GM23338 (cell line): ENCODE measurements around the gene TM7SF2. TPM values are rescaled to one million over a fixed set of nuclear protein-coding genes. Genes with fewer than 3 reads are reported as not detected.

Experiments
- ATAC-seq: fragments of 200-7000 bp; cut with Tn5 transposase; 3 replicates; pipeline ENCODE4 v1.9.1; 2020
- DNase-seq: peaks from one replicate; pipeline ENCODE4 v3.0.0-alpha.2; 2015; ENCODE audit warnings: low spot score
- H2AFZ ChIP-seq: fragments of 200-600 bp; sonication (generic); 2 replicates; pipeline ENCODE4 v1.8.0; 2016; ENCODE audit warnings: antibody characterized with exemption, mild to moderate bottlenecking, moderate library complexity
- H3F3A ChIP-seq: fragments of 200-600 bp; sonication (generic); replicated peaks from 2 replicates; pipeline ENCODE4 v1.8.0; 2017; ENCODE audit warnings: antibody characterized with exemption, mixed run types, low read depth
- H3K27ac ChIP-seq: fragments of 200-600 bp; sonication (generic); 2 replicates; pipeline ENCODE4 v1.6.1; 2016; ENCODE audit warnings: low read depth
- H3K27me3 ChIP-seq: fragments of 200-600 bp; sonication (generic); 2 replicates; pipeline ENCODE4 v1.8.0; 2016; ENCODE audit warnings: mild to moderate bottlenecking, mixed run types, moderate library complexity; ENCODE audit not compliant: insufficient read depth
- H3K36me3 ChIP-seq: fragments of 200-600 bp; sonication (generic); 2 replicates; pipeline ENCODE4 v1.8.0; 2016; ENCODE audit warnings: mild to moderate bottlenecking; ENCODE audit not compliant: insufficient read depth
- H3K4me1 ChIP-seq: fragments of 200-600 bp; sonication (generic); 2 replicates; pipeline ENCODE4 v1.8.0; 2016; ENCODE audit warnings: mild to moderate bottlenecking, moderate library complexity; ENCODE audit not compliant: insufficient read depth
- H3K4me2 ChIP-seq: fragments of 200-600 bp; sonication (generic); 2 replicates; pipeline ENCODE4 v1.7.1; 2017; ENCODE audit warnings: mixed run types
- H3K4me3 ChIP-seq: fragments of 200-600 bp; sonication (generic); 2 replicates; pipeline ENCODE4 v1.6.1; 2016; ENCODE audit warnings: mixed run types
- H3K79me2 ChIP-seq: fragments of 200-600 bp; sonication (generic); replicated peaks from 2 replicates; pipeline ENCODE4 v1.8.0; 2017; ENCODE audit warnings: mild to moderate bottlenecking; ENCODE audit not compliant: insufficient read depth
- H3K9me2 ChIP-seq: fragments of 200-600 bp; sonication (generic); 2 replicates; pipeline ENCODE4 v1.8.0; 2017; ENCODE audit not compliant: insufficient read depth
- H4K20me1 ChIP-seq: fragments of 200-600 bp; sonication (generic); replicated peaks from 2 replicates; pipeline ENCODE4 v1.8.0; 2017; ENCODE audit warnings: mild to moderate bottlenecking; ENCODE audit not compliant: insufficient read depth
- H3K27ac Mint-ChIP-seq: 2 replicates; pipeline ENCODE4 v1.8.0; 2020; ENCODE audit warnings: inconsistent platforms, mild to moderate bottlenecking, moderate library complexity, mixed read lengths
- H3K27me3 Mint-ChIP-seq: 3 replicates; pipeline ENCODE4 v1.8.0; 2022; ENCODE audit warnings: low read depth, mild to moderate bottlenecking, moderate library complexity, mixed read lengths, inconsistent platforms; ENCODE audit not compliant: insufficient read depth, poor library complexity
- H3K36me3 Mint-ChIP-seq: 3 replicates; pipeline ENCODE4 v1.8.0; 2021; ENCODE audit warnings: low read depth, mild to moderate bottlenecking, inconsistent platforms, moderate library complexity, mixed read lengths
- H3K4me1 Mint-ChIP-seq: 3 replicates; pipeline ENCODE4 v1.8.0; 2020; ENCODE audit warnings: mild to moderate bottlenecking, inconsistent platforms, mixed read lengths
- H3K4me3 Mint-ChIP-seq: 3 replicates; pipeline ENCODE4 v1.8.0; 2021; ENCODE audit warnings: moderate library complexity, mild to moderate bottlenecking, inconsistent platforms, mixed read lengths
- H3K9me3 Mint-ChIP-seq: 3 replicates; pipeline ENCODE4 v1.8.0; 2020; ENCODE audit warnings: moderate library complexity, mild to moderate bottlenecking, inconsistent platforms, mixed read lengths
- CREB1 ChIP-seq: fragments of 250-450 bp; sonication (Bioruptor Pico); IDR thresholded peaks from 2 replicates; pipeline ENCODE4 v1.5.0; 2020; ENCODE audit warnings: low read depth, mild to moderate bottlenecking, moderate library complexity
- CTCF ChIP-seq, 2 experiments: fragments of 200-600 bp in 1 of 2; sonication (generic) in 1 of 2; conservative IDR thresholded peaks; 2 replicates each; pipeline versions ENCODE4 v1.5.1 to v1.6.1; 2016 to 2017; ENCODE audit warnings: antibody characterized with exemption in 2 of 2, low read depth in 2 of 2, mild to moderate bottlenecking in 2 of 2, moderate library complexity in 1 of 2
- ETS1 ChIP-seq: IDR thresholded peaks from 2 replicates; pipeline ENCODE4 v1.6.1; 2016; ENCODE audit warnings: antibody characterized with exemption
- EZH2 ChIP-seq: fragments of 200-600 bp; sonication (generic); IDR thresholded peaks from one replicate; pipeline ENCODE4 v1.8.0; 2017; ENCODE audit warnings: antibody characterized with exemption, mild to moderate bottlenecking, low read depth; ENCODE audit not compliant: unreplicated experiment
- EZH2phosphoT487 ChIP-seq: fragments of 200-600 bp; sonication (generic); IDR thresholded peaks from one replicate; pipeline ENCODE4 v1.8.1; 2018; ENCODE audit warnings: antibody characterized with exemption; ENCODE audit not compliant: unreplicated experiment
- JUNB ChIP-seq: IDR thresholded peaks from one replicate; pipeline ENCODE4 v1.6.1; 2016; ENCODE audit warnings: antibody characterized with exemption; ENCODE audit not compliant: unreplicated experiment
- NANOG ChIP-seq: IDR thresholded peaks from 2 replicates; pipeline ENCODE4 v1.6.1; 2016; ENCODE audit warnings: antibody characterized with exemption, borderline replicate concordance
- POLR2AphosphoS5 ChIP-seq: IDR thresholded peaks from 2 replicates; pipeline ENCODE4 v1.6.1; 2016; ENCODE audit warnings: antibody characterized with exemption, low read depth
- REST ChIP-seq: IDR thresholded peaks from one replicate; pipeline ENCODE4 v1.6.1; 2018; ENCODE audit warnings: antibody characterized with exemption; ENCODE audit not compliant: unreplicated experiment
- STAT1 ChIP-seq: IDR thresholded peaks from one replicate; pipeline ENCODE4 v1.6.1; 2016; ENCODE audit warnings: antibody characterized with exemption; ENCODE audit not compliant: unreplicated experiment
- ZNF114 ChIP-seq: fragments of 250-450 bp; sonication (Bioruptor Pico); IDR thresholded peaks from 2 replicates; pipeline ENCODE4 v1.5.0; 2020; ENCODE audit warnings: mild to moderate bottlenecking, moderate library complexity
- ZNF331 ChIP-seq: fragments of 250-450 bp; sonication (Bioruptor Pico); IDR thresholded peaks from 2 replicates; pipeline ENCODE4 v1.5.0; 2020; ENCODE audit warnings: low read depth, mild to moderate bottlenecking, moderate library complexity
- ZNF462 ChIP-seq: fragments of 250-450 bp; sonication (Bioruptor Pico); IDR thresholded peaks from 2 replicates; pipeline ENCODE4 v1.5.0; 2020; ENCODE audit warnings: mild to moderate bottlenecking, moderate library complexity
- polyA plus RNA-seq: library from polyadenylated mRNA; unstranded; fragments of >200 nt; fragmentation: Nextera tagmentation; extraction: Ambion mirVana; gene quantifications from 2 replicates; pipeline ENCODE4 v1.2.1, GENCODE V29; 2016
- total RNA-seq: library from RNA; depleted of rRNA; stranded (reverse); fragments of >200 nt; shearing (Covaris generic); gene quantifications from 2 replicates; pipeline ENCODE4 v1.2.3, GENCODE V29; 2014

Gene TM7SF2
- total and polyA plus RNA-seq, 2 experiments from 2014 or later = 43.5 to 82.3 TPM

- no peaks in the 10 kb centered on the region for H3K9me3 Mint-ChIP-seq
- DNase-seq = no peak
- Histone ChIP-seq H3K36me3 (no peaks in the 10 kb centered on the region), H3K4me2 (no peak overlapping the region), H3K27ac (no peak overlapping the region), H4K20me1 (peaks cover 10% of the 10 kb centered on the region; the same call in 1 of the 2 replicates), H2AFZ (no peak overlapping the region), H3K9me2 (no peaks in the 10 kb centered on the region), H3K27me3 (no peaks in the 10 kb centered on the region), H3K4me1 (peaks cover 8% of the 10 kb centered on the region; the same call in 1 of the 2 replicates), H3K4me3 (no peak overlapping the region), H3K79me2 (peaks cover 26% of the 10 kb centered on the region), H3F3A (0 out of 2 replicates have a peak, but pooled peaks cover 8% of the 10 kb centered on the region)
- ATAC-seq = no peak
- peaks cover 16% of the 10 kb centered on the region for H3K4me1 Mint-ChIP-seq
- TF ChIP-seq STAT1 (no peak), ZNF462 (no peak), ZNF114 (CRISPR knock-in tag) (no peak), EZH2phosphoT487 (no peak), REST (no peak), JUNB (no peak), ZNF331 (CRISPR knock-in tag) (no peak), EZH2 (no peak), CREB1 (CRISPR knock-in tag) (no peak), CTCF (conservative IDR thresholded peaks at IDR 0.05; ENCODE audit: low read depth in 2 of 2) (no peak), POLR2AphosphoS5 (no peak), ETS1 (no peak), NANOG (no peak)
- H3K4me3 Mint-ChIP-seq = no peak overlapping the region
- H3K27me3 Mint-ChIP-seq = peaks cover 8% of the 10 kb centered on the region
- peaks cover 16% of the 10 kb centered on the region for H3K36me3 Mint-ChIP-seq
- no peak overlapping the region for H3K27ac Mint-ChIP-seq
These were observed 24.9 kb upstream of the TM7SF2 start for GRCh38 chr11:65086809-65087208.
